NCI-H2107 (cell line): ENCODE measurements around the gene PFKFB3.
"Not testable (repeated sequence)": the region's sequence is repeated elsewhere in the genome, so short reads cannot be mapped to it uniquely, and the experiment has no call there.

Source experiments
- DNase-seq: peaks from one replicate; lab custom pipeline; 2025; lab: John Stamatoyannopoulos, UW

Gene PFKFB3

DNA sequence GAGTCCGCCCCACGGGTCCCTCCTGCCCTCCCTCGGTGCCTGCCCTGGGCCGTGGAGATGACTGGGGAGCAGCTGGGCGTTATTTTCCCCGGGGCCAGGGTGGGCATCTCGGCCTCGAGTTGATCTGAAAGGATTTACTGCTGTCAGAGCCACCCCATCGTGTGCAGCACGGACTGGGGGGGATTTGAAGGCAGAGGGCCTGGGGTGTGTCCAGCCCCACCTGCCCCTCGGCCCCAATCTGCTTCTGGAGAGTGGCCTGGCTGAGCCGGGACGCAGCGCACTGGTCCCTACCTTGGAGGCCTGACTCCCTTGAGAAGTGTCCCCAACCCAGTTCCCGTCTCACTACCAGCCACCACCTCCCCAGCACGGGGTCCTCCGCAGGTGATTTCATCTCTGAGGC is 24.2 kb upstream of the PFKFB3 start:
- DNase-seq: no peak

GRCh38 chr10:6179078-6179477 is 23.7 kb upstream of the PFKFB3 start:
- no peak for DNase-seq

GRCh38 chr10:6180480-6181110 is 22.1 kb upstream of the PFKFB3 start:
- DNase-seq: no peak

GRCh38 chr10:6181249-6181648 is 21.5 kb upstream of the PFKFB3 start:
- no peak for DNase-seq

DNA sequence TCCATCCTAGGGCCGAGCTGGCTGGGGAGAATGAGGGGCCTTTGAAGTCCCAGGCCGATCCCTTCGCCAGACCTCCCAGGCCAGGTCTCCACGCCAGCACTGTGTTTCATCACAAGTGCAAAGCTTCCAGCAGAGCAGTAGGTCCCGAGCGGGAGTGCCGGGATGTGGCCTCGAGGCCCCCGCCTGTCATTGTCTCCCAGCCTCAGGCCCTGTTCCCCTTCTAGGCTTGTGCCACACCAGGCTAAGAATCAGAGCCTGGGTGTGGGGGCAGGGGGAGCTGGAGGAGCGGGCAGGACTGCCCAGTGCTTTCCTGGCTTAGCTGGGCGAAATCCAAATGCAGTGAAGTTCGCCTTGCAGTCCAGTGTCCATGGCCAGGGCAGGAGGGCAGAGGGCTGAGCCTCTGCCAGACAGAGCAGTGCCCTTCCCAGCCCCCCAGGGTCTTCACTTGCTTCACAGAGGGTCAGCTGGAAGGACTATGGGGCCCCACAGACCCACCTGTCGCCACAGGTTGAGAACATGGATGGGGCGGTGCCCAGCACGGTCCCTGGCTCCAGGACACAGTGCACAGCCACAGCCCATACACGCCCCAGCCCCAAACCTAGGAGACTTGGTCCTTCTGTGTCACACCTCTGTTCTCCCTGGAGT is 20.2 kb upstream of the PFKFB3 start:
- no peak for DNase-seq

DNA sequence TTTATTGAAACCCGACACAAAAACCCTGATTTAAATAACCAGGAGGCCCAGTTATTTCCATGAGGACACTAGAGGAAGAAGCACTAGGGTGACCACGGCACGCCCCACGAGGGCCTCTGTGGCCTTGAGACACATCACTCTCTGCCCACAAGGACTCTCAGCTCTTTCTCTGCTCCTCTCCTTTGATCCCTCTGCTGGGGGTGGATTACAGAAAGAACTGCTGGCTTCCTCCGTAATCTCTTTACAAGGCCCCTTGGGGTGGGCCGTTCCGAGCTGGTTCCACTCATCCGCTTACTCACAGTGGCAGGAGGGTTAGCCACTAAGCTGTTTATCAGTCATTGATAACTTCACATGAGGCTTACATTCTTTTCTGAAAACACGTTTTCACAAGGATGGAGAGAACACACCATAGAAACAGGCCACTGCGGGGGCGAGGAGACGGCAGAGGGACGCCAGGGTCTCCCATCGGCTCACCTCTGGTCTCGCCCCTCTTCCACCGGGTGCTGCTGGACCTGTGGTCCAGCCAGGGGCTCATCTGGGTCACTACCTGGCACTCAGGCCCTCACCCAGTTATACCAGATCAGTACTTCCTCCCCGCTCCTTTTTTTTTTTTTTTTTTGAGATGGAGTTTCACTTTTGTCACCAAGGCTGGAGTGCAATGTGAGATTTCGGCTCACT is 17.6 kb upstream of the PFKFB3 start:
- DNase-seq: no peak

DNA sequence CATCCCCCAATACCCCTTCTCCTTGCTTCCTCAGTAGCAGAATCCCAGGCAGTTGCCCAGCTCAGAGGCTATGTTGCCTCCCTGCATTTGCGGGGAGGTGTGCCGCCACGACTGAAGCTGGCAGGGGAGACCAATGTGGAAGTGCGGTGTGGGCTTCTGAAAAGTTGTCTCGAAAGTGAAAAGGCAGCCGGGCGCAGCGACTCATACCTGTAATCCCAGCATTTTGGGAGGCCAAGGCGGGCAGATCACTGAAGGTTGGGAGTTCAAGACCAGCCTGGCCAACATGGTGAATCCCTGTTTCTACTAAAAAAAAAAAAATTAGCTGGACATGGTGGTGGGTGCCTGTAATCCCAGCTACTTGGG is 15.9 kb upstream of the PFKFB3 start:
- DNase-seq: no peak

- DNase-seq: no peak
Observed at GRCh38 chr10:6187278-6187677, 15.5 kb upstream of the PFKFB3 start.

DNA sequence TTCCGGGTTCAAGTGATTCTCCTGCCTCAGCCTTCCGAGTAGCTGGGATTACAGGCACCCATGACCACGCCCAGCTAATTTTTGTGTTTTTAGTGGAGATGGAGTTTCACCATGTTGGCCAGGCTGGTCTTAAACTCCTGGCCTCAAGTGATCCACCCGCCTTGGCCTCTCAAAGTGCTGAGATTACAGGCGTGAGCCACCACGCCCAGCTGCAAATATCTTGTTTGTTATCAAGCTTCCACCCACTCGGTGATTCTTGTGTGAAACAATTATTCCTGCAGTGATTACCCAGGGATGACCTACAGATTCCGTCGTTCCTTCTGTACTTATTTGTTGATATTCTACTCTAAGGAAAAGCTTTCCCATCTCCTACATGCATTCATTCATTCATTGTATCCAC is 12.7 kb upstream of the PFKFB3 start:
- not testable (repeated sequence) for DNase-seq

- DNase-seq: no peak
Observed at GRCh38 chr10:6191147-6191546, 11.6 kb upstream of the PFKFB3 start.

DNA sequence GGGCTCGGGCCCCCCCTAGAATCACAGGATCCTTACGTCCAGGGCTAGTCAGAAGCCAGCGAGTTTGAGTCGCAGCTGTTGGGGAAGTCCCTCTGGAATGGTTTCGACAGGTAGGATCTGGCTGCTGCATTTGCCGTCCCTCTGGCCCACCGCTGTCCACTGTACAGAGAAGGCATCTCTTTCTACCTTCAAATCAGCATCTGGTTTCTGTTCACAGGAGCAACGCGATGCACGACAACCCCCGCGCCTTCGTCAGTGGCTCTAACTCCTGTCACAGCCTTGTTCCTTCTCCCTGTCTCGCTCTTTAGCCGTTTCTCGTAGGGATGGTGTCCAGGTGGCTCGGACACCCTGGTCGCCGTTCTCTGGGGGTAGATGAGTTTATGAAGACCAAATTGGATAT is 11.2 kb upstream of the PFKFB3 start:
- DNase-seq: no peak

DNA sequence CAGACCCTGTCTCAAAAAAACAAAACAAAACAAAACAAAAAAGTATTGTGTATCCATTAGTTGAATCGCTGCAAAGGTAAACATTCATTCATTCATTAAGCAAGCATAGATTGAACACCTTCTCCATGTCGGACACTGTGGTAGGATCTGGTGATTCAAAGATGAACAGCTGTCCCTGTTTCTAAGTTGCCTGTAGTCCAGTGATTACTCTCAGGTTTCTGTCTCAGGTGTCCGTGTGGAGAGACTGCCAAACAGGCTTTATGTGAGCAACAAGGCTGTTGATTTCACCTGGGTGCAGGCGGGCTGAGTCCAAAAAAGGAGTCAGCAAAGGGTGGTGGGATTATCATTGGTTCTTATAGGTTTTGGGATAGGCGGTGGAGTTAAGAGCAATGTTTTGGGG is 9.4 kb upstream of the PFKFB3 start:
- not testable (repeated sequence) for DNase-seq

GRCh38 chr10:6194311-6194710 is 8.4 kb upstream of the PFKFB3 start:
- no peak for DNase-seq

- DNase-seq: no peak
Observed at GRCh38 chr10:6195376-6195775, 7.4 kb upstream of the PFKFB3 start.

DNA sequence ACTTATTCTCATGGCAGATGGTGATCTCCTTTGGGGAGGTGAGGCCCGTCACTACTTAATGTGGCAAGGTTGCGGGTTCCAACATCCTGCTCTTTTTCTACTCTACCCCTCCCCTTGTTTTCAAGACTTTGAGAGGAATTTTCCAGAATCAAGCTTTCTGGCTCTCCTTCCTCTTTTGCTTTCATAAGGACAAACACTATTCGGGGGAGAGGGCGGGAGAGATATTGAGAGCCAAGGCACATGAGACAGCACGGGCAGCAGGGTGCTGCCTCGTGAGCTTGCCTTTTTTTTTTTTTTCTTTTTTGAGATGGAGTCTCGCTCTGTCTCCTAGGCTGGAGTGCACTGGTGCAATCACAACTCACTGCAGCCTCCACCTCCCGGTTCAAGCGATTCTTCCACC is 6.9 kb upstream of the PFKFB3 start:
- DNase-seq: no peak

DNA sequence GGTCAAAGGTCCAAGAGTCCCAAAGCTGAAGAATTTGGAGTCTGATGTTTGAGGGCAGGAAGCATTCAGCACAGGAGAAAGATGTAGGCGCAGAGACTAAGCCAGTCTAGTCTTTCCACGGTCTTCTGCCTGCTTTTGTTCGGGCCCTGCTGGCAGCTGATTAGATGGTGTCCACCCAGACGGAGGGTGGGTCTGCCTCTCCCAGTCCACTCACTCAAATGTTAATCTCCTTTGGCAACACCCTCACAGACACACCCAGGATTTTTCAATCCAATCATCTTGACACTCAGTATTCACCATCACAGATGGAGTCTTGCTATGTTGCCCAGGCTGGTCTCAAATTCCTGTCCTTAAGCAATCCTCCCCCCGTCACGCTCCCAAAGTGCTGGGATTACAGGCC is 6.2 kb upstream of the PFKFB3 start:
- not testable (repeated sequence) for DNase-seq

DNA sequence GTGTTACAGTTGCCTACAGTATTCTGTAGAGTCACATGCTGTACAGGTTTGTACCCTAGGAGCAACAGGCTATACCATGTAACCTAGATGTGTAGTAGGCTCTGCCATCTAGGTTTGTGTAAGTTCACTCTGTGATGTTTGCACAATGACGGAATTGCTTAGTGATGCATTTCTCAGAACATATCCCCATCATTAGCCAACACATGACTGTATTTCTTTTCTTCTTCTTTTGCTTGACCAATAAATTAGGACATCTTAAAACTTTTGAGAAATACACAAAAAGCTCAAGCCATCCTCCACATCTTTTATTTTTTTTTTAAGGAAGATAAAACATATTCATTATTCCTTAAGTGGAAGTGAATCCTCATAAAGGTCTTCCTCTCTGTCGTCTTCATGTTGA is 5.4 kb upstream of the PFKFB3 start:
- DNase-seq: no peak

DNA sequence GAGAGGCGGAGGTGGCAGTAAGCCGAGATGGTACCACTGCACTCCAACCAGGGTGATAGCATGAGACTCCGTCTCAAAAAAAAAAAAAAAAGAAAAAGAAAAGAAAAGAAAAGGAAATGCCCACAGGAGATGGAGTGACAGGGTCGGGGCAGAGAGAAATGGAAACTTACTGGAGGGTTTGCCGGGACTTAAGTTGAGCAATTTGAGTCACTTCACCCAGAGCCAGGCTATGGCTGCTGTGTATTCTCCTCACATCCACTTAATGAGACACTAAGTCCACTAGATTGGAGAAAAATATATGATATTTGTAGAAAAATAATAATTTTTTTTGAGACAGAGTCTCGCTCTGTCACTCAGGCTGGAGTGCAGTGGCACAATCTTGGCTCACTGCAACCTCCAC is 4.6 kb upstream of the PFKFB3 start:
- DNase-seq: no peak

DNA sequence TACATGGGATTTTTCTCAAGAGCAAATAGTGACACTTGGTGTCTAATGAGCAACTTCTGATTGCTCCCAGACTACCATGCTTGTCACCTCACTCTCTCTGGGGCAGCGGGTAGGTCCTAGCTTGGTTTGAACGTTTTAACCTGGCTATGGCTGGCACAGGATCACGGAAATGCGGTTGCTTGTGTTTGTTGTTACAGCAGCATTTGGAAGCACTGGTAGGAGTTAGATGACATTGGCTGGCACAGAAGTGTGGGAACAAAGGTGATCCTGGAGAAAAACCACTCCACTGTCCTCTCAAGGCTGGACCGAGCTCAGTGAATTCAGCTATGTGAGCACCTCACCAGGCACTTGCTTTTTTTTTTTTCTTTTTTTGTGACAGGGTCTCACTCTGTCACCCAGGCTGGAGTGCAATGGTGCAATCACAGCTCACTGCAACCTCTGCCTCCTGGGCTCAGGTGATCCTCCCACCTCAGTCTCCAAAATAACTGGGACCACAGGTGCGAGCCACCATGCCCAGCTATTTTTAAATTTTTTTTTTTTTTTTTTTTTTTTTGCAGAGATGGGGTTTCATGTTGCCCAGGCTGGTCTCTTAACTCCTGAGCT is 3.5 kb upstream of the PFKFB3 start:
- DNase-seq: no peak

DNA sequence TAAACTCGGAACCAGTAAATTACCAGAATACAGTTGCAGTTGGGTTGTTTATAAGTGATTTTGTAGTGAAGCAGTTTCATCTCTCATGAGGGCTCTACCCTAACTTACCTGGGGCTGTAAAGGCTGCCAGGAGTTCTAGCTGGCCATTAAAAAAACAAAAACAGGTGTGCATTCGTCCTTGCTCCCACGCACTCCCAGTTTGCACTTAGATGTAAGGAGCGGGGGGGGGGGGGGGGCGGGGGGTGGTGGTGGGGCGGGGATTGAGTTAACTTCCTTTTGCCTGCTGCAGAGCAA is 2.3 kb upstream of the PFKFB3 start:
- no peak for DNase-seq

GRCh38 chr10:6200734-6201515 is 1.8 kb upstream of the PFKFB3 start:
- no peak for DNase-seq

- DNase-seq: no peak
Observed at GRCh38 chr10:6201516-6201975, 1.2 kb upstream of the PFKFB3 start.
